GM13977 (cell line): Measurements from ENCODE around the gene SNTG2.

ENCODE experiments used
- DNase-seq: peaks from one replicate; pipeline ENCODE4 v3.0.0; 2012; ENCODE audit warnings: low spot score
- CTCF ChIP-seq: IDR thresholded peaks from 2 replicates; pipeline ENCODE4 v1.5.1; 2012; ENCODE audit warnings: mild to moderate bottlenecking, control low read depth; ENCODE audit not compliant: insufficient read depth; ENCODE audit errors: extremely low read depth, missing control alignments
- in situ Hi-C: fragments of 300-500 bp; cut with MboI; formaldehyde crosslinking; loops from one replicate; pipeline ENCODE4 v1.12.0; 2022; ENCODE audit warnings: low sequenced_read_pairs, low pct_unique_long_range_greater_than_20kb, mixed read lengths, inconsistent platforms; ENCODE audit not compliant: unreplicated experiment

SNTG2 gene

GRCh38 chr2:1037066-1037465 lies 86.4 kb downstream of the SNTG2 start:
- no peak for DNase-seq
- TF ChIP-seq CTCF: no peak
- in situ Hi-C loops: no loop called here

GRCh38 chr2:1039549-1039948 lies 88.9 kb downstream of the SNTG2 start:
- no peak for TF ChIP-seq CTCF
- no peak for DNase-seq
- in situ Hi-C loops: no loop called here

GRCh38 chr2:1041012-1041805 lies 90.6 kb downstream of the SNTG2 start:
- in situ Hi-C loops: no loop called here
- no peak for TF ChIP-seq CTCF
- no peak for DNase-seq

GRCh38 chr2:1045109-1045508 lies 94.5 kb downstream of the SNTG2 start:
- no peak for DNase-seq
- in situ Hi-C loops: no loop called here
- no peak for TF ChIP-seq CTCF

GRCh38 chr2:1046067-1046466 lies 95.4 kb downstream of the SNTG2 start:
- no peak for TF ChIP-seq CTCF
- in situ Hi-C loops: no loop called here
- no peak for DNase-seq

- no peak for TF ChIP-seq CTCF
- in situ Hi-C loops: no loop called here
- no peak for DNase-seq
Observed at GRCh38 chr2:1047485-1047884, 96.8 kb downstream of the SNTG2 start.
